Kasumi-1 (cell line): ENCODE measurements around the gene RBP7.

Experiments used
- DNase-seq, 2 experiments: peaks; one replicate each; lab custom pipeline; 2025; lab: John Stamatoyannopoulos, UW

RBP7 gene

GRCh38 chr1:10031461-10031860 is 34.4 kb downstream of the RBP7 start:
- DNase-seq, result no peak

- peak; percentile 89 to 92 for DNase-seq
These were observed 35.7 kb downstream of the RBP7 start, which contains the start of gene UBE4B for GRCh38 chr1:10032590-10033358. TSS of gene UBE4B (plus strand) at chr1:10032958. CDS start at chr1:10033671, 713 bp downstream.

GRCh38 chr1:10033359-10033845 is 36.4 kb downstream of the RBP7 start:
- peak; percentile 52 to 60 for DNase-seq

GRCh38 chr1:10042746-10043145 is 45.7 kb downstream of the RBP7 start:
- DNase-seq, result no peak

- DNase-seq, result no peak
These were observed 48.7 kb downstream of the RBP7 start for GRCh38 chr1:10045480-10046355.

GRCh38 chr1:10046356-10047085 is 49.5 kb downstream of the RBP7 start:
- no peak for DNase-seq

GRCh38 chr1:10048601-10049000 is 51.6 kb downstream of the RBP7 start:
- DNase-seq, result no peak

GRCh38 chr1:10050611-10051010 is 53.6 kb downstream of the RBP7 start:
- no peak for DNase-seq

GRCh38 chr1:10051656-10052055 is 54.6 kb downstream of the RBP7 start:
- DNase-seq, result no peak

- no peak for DNase-seq
These were observed 55.3 kb downstream of the RBP7 start for GRCh38 chr1:10052347-10052746.

GRCh38 chr1:10054465-10054864 is 57.4 kb downstream of the RBP7 start:
- DNase-seq, result no peak

- no peak for DNase-seq
These were observed 59.6 kb downstream of the RBP7 start for GRCh38 chr1:10056599-10056987.

- no peak for DNase-seq
These were observed 60.3 kb downstream of the RBP7 start for GRCh38 chr1:10057343-10057742.

- DNase-seq, result no peak
These were observed 60.8 kb downstream of the RBP7 start for GRCh38 chr1:10057796-10058195.

- DNase-seq, result no peak
These were observed 62.3 kb downstream of the RBP7 start for GRCh38 chr1:10059342-10059718.

- DNase-seq, result no peak
These were observed 63.5 kb downstream of the RBP7 start for GRCh38 chr1:10060311-10061100.

- no peak for DNase-seq
These were observed 64.2 kb downstream of the RBP7 start for GRCh38 chr1:10061276-10061675.

GRCh38 chr1:10063878-10064277 is 66.8 kb downstream of the RBP7 start:
- no peak for DNase-seq

GRCh38 chr1:10064416-10065343 is 67.7 kb downstream of the RBP7 start:
- peak in 1 of 2 experiments; percentile 12 for DNase-seq

GRCh38 chr1:10065344-10065685 is 68.3 kb downstream of the RBP7 start:
- peak; percentile 46 to 52 for DNase-seq
